ENCODE results near the gene TPCN2. TPM values are rescaled to one million over a fixed set of nuclear protein-coding genes. Genes with fewer than 3 reads are reported as not detected.

Gene TPCN2
- total and polyA plus RNA-seq, 2 of the 4 experiments (the other 2 are of a cell fraction): 3.4 to 8.0 TPM

GRCh38 chr11:69057801-69058200, 9.1 kb downstream of the TPCN2 start (continued):
- TF ChIP-seq, protein P1, sequence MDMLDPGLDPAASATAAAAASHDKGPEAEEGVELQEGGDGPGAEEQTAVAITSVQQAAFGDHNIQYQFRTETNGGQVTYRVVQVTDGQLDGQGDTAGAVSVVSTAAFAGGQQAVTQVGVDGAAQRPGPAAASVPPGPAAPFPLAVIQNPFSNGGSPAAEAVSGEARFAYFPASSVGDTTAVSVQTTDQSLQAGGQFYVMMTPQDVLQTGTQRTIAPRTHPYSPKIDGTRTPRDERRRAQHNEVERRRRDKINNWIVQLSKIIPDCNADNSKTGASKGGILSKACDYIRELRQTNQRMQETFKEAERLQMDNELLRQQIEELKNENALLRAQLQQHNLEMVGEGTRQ (IDR thresholded peaks at IDR 0.05; ENCODE audit: low read depth, low read length): no peak
- TF ChIP-seq CEBPB (IDR thresholded peaks at IDR 0.05; ENCODE audit: low read depth, low read length) (no peak), MAZ (IDR thresholded peaks at IDR 0.05; ENCODE audit: borderline replicate concordance, low read depth, low read length) (no peak), SMC3 (IDR thresholded peaks at IDR 0.05; ENCODE audit: low read depth, low read length) (no peak), NFE2L2 (IDR thresholded peaks at IDR 0.05; ENCODE audit: low read depth, low read length) (no peak)

Data from IMR-90 (cell line).